OCI-LY1 (cell line): ENCODE results near the gene DNAJC11.

Source experiments
- H2AFZ ChIP-seq: fragments of 200-600 bp; sonication (generic), shearing (Covaris generic); 2 replicates; pipeline ENCODE4 v1.6.0; 2014; ENCODE audit warnings: antibody characterized with exemption, mild to moderate bottlenecking, low read length
- H3F3A ChIP-seq: fragments of 200-600 bp; sonication (generic), shearing (Covaris generic); 2 replicates; pipeline ENCODE4 v1.6.0; 2014; ENCODE audit warnings: mild to moderate bottlenecking, antibody characterized with exemption, low read length, moderate library complexity; ENCODE audit not compliant: insufficient read depth
- H3K27ac ChIP-seq: fragments of 200-600 bp; sonication (generic); 2 replicates; pipeline ENCODE4 v1.5.1; 2014; ENCODE audit warnings: low read length, mixed run types, mild to moderate bottlenecking, low read depth; ENCODE audit not compliant: poor library complexity, severe bottlenecking
- H3K27me3 ChIP-seq: fragments of 200-600 bp; sonication (generic); 2 replicates; pipeline ENCODE4 v1.6.0; 2014; ENCODE audit warnings: antibody characterized with exemption, mild to moderate bottlenecking, low read length, moderate library complexity; ENCODE audit not compliant: insufficient read depth
- H3K36me3 ChIP-seq: fragments of 200-600 bp; sonication (generic); 2 replicates; pipeline ENCODE4 v1.6.1; 2014; ENCODE audit warnings: mild to moderate bottlenecking, antibody characterized with exemption, low read length, moderate library complexity, mixed read lengths; ENCODE audit not compliant: insufficient read depth
- H3K4me1 ChIP-seq: fragments of 200-600 bp; sonication (generic); 2 replicates; pipeline ENCODE4 v1.5.1; 2014; ENCODE audit warnings: mild to moderate bottlenecking, low read length, moderate library complexity; ENCODE audit not compliant: insufficient read depth, severe bottlenecking
- H3K4me2 ChIP-seq: fragments of 200-600 bp; sonication (generic), shearing (Covaris generic); 2 replicates; pipeline ENCODE4 v1.6.1; 2014; ENCODE audit warnings: low read length
- H3K4me3 ChIP-seq: fragments of 200-600 bp; sonication (generic); 2 replicates; pipeline ENCODE4 v1.5.1; 2014; ENCODE audit warnings: low read length, low read depth, mild to moderate bottlenecking, mixed read lengths; ENCODE audit not compliant: poor library complexity, severe bottlenecking
- H3K79me2 ChIP-seq: fragments of 200-600 bp; shearing (Covaris generic); 2 replicates; pipeline ENCODE4 v1.6.1; 2016; ENCODE audit warnings: mixed run types, low read length, mixed read lengths; ENCODE audit not compliant: insufficient read depth
- H3K9ac ChIP-seq: fragments of 200-600 bp; sonication (generic), shearing (Covaris generic); 2 replicates; pipeline ENCODE4 v1.6.1; 2014; ENCODE audit warnings: mild to moderate bottlenecking, low read length, mixed read lengths
- H3K9me2 ChIP-seq: fragments of 200-600 bp; sonication (generic), shearing (Covaris generic); 2 replicates; pipeline ENCODE4 v1.6.1; 2014; ENCODE audit warnings: low read depth, mild to moderate bottlenecking, low read length, mixed read lengths
- H3K9me3 ChIP-seq: fragments of 200-600 bp; shearing (Covaris generic); 2 replicates; pipeline ENCODE4 v1.6.1; 2014; ENCODE audit warnings: low read length, mixed read lengths
- H4K20me1 ChIP-seq: fragments of 200-600 bp; sonication (generic), shearing (Covaris generic); 2 replicates; pipeline ENCODE4 v1.6.0; 2016; ENCODE audit warnings: mild to moderate bottlenecking, low read length; ENCODE audit not compliant: insufficient read depth
- CTCF ChIP-seq: fragments of 200-600 bp; sonication (generic), shearing (Covaris generic); IDR thresholded peaks from 2 replicates; pipeline ENCODE4 v1.5.1; 2017; ENCODE audit warnings: mild to moderate bottlenecking, antibody characterized with exemption, low read length, moderate library complexity, mixed read lengths
- EZH2 ChIP-seq: fragments of 200-600 bp; sonication (generic), shearing (Covaris generic); IDR thresholded peaks from 2 replicates; pipeline ENCODE4 v1.8.0; 2017; ENCODE audit warnings: borderline replicate concordance, mixed run types, mild to moderate bottlenecking, antibody characterized with exemption, low read length, moderate library complexity, mixed read lengths

Gene DNAJC11

GRCh38 chr1:6596886-6597776, 104.5 kb downstream of the DNAJC11 start:
- Histone ChIP-seq H3K27ac (no peak overlapping the region), H4K20me1 (no peaks in the 10 kb centered on the region), H3F3A (no peaks in the 10 kb centered on the region), H3K9ac (no peak overlapping the region), H3K9me3 (no peaks in the 10 kb centered on the region), H3K4me1 (peaks cover 40% of the 10 kb centered on the region), H3K4me2 (no peak overlapping the region), H3K9me2 (no peaks in the 10 kb centered on the region), H3K36me3 (peaks cover 82% of the 10 kb centered on the region), H3K27me3 (no peaks in the 10 kb centered on the region), H2AFZ (no peak overlapping the region), H3K4me3 (no peak overlapping the region), H3K79me2 (peaks cover 27% of the 10 kb centered on the region)
- TF ChIP-seq EZH2, result no peak
- no peak for TF ChIP-seq CTCF

GRCh38 chr1:6596351-6596750, 105.3 kb downstream of the DNAJC11 start:
- Histone ChIP-seq H3K9me3 (no peaks in the 10 kb centered on the region), H4K20me1 (no peaks in the 10 kb centered on the region), H3K4me1 (peaks cover 46% of the 10 kb centered on the region), H3K79me2 (peaks cover 22% of the 10 kb centered on the region), H3F3A (no peaks in the 10 kb centered on the region), H3K27me3 (no peaks in the 10 kb centered on the region), H3K36me3 (peaks cover 90% of the 10 kb centered on the region), H3K27ac (no peak overlapping the region), H3K4me3 (no peak overlapping the region), H2AFZ (no peak overlapping the region), H3K9me2 (no peaks in the 10 kb centered on the region), H3K9ac (no peak overlapping the region), H3K4me2 (no peak overlapping the region)
- TF ChIP-seq EZH2, result no peak
- no peak for TF ChIP-seq CTCF

- Histone ChIP-seq H3K4me1 (peaks cover 46% of the 10 kb centered on the region), H3K4me2 (no peak overlapping the region), H3K9ac (no peak overlapping the region), H3K27ac (no peak overlapping the region), H2AFZ (no peak overlapping the region), H3F3A (no peaks in the 10 kb centered on the region), H4K20me1 (no peaks in the 10 kb centered on the region), H3K36me3 (peaks cover 93% of the 10 kb centered on the region), H3K27me3 (no peaks in the 10 kb centered on the region), H3K9me2 (no peaks in the 10 kb centered on the region), H3K4me3 (no peak overlapping the region), H3K79me2 (peaks cover 10% of the 10 kb centered on the region), H3K9me3 (no peaks in the 10 kb centered on the region)
- TF ChIP-seq CTCF (no peak), EZH2 (no peak)
Observed at GRCh38 chr1:6594977-6595740, 106.5 kb downstream of the DNAJC11 start.
